Measurements from ENCODE around the gene KIAA0513.

Gene KIAA0513

GRCh38 chr16:85090181-85090580 is 62.6 kb downstream of the KIAA0513 start:
- Histone ChIP-seq H3K27ac (ENCODE audit: low read depth, low read length, severe bottlenecking) (peak overlapping the region; percentile 16), H3K36me3 (ENCODE audit: control insufficient read depth, insufficient read depth, low read length) (no peaks in the 10 kb centered on the region), H3K4me1 (ENCODE audit: control insufficient read depth, insufficient read depth, low read length, poor library complexity, severe bottlenecking) (peaks cover 13% of the 10 kb centered on the region), H3K4me3 (ENCODE audit: extremely low read depth, insufficient read depth, low read length, poor library complexity, severe bottlenecking) (no peak overlapping the region), H3K9me3 (ENCODE audit: control insufficient read depth, low read length) (no peaks in the 10 kb centered on the region)
- WGBS, 2 experiments (ENCODE audit: insufficient coverage in 2 of 2): 87 to 90% methylated on average over 10 to 13 of the region's 13 CpGs

- no peaks in the 10 kb centered on the region for H3K9me3 ChIP-seq (ENCODE audit: control insufficient read depth, low read length)
- 88 to 94% methylated on average over 8 of the region's 8 CpGs for WGBS, 2 experiments (ENCODE audit: insufficient coverage in 2 of 2)
- H3K36me3 ChIP-seq (ENCODE audit: control insufficient read depth, insufficient read depth, low read length): no peaks in the 10 kb centered on the region
- H3K4me1 ChIP-seq (ENCODE audit: control insufficient read depth, insufficient read depth, low read length, poor library complexity, severe bottlenecking): peaks cover 14% of the 10 kb centered on the region
- no peak overlapping the region for H3K27ac ChIP-seq (ENCODE audit: low read depth, low read length, severe bottlenecking)
- H3K4me3 ChIP-seq (ENCODE audit: extremely low read depth, insufficient read depth, low read length, poor library complexity, severe bottlenecking): no peak overlapping the region
Measured at GRCh38 chr16:85090873-85091521, 63.4 kb downstream of the KIAA0513 start.

- H3K9me3 ChIP-seq (ENCODE audit: control insufficient read depth, low read length): no peaks in the 10 kb centered on the region
- H3K4me3 ChIP-seq (ENCODE audit: extremely low read depth, insufficient read depth, low read length, poor library complexity, severe bottlenecking): no peak overlapping the region
- H3K4me1 ChIP-seq (ENCODE audit: control insufficient read depth, insufficient read depth, low read length, poor library complexity, severe bottlenecking): peaks cover 14% of the 10 kb centered on the region
- H3K27ac ChIP-seq (ENCODE audit: low read depth, low read length, severe bottlenecking): no peak overlapping the region
- WGBS, 2 experiments (ENCODE audit: insufficient coverage in 2 of 2): 83 to 85% methylated on average over 4 to 5 of the region's 7 CpGs
- H3K36me3 ChIP-seq (ENCODE audit: control insufficient read depth, insufficient read depth, low read length): no peaks in the 10 kb centered on the region
Measured at GRCh38 chr16:85091522-85091910, 63.9 kb downstream of the KIAA0513 start.

GRCh38 chr16:85092309-85092708 is 64.7 kb downstream of the KIAA0513 start:
- no peaks in the 10 kb centered on the region for H3K36me3 ChIP-seq (ENCODE audit: control insufficient read depth, insufficient read depth, low read length)
- H3K27ac ChIP-seq (ENCODE audit: low read depth, low read length, severe bottlenecking): no peak overlapping the region
- no peak overlapping the region for H3K4me3 ChIP-seq (ENCODE audit: extremely low read depth, insufficient read depth, low read length, poor library complexity, severe bottlenecking)
- no peaks in the 10 kb centered on the region for H3K9me3 ChIP-seq (ENCODE audit: control insufficient read depth, low read length)
- 77 to 94% methylated on average over 4 to 7 of the region's 9 CpGs for WGBS, 2 experiments (ENCODE audit: insufficient coverage in 2 of 2)
- peaks cover 14% of the 10 kb centered on the region for H3K4me1 ChIP-seq (ENCODE audit: control insufficient read depth, insufficient read depth, low read length, poor library complexity, severe bottlenecking)

GRCh38 chr16:85092851-85093250 is 65.3 kb downstream of the KIAA0513 start:
- Histone ChIP-seq H3K4me1 (ENCODE audit: control insufficient read depth, insufficient read depth, low read length, poor library complexity, severe bottlenecking) (peaks cover 14% of the 10 kb centered on the region), H3K9me3 (ENCODE audit: control insufficient read depth, low read length) (no peaks in the 10 kb centered on the region), H3K27ac (ENCODE audit: low read depth, low read length, severe bottlenecking) (no peak overlapping the region), H3K4me3 (ENCODE audit: extremely low read depth, insufficient read depth, low read length, poor library complexity, severe bottlenecking) (no peak overlapping the region), H3K36me3 (ENCODE audit: control insufficient read depth, insufficient read depth, low read length) (no peaks in the 10 kb centered on the region)
- WGBS, 2 experiments (ENCODE audit: insufficient coverage in 2 of 2): 90 to 91% methylated on average over 6 to 17 of the region's 18 CpGs

GRCh38 chr16:85093705-85094104 is 66.1 kb downstream of the KIAA0513 start:
- 95 to 98% methylated on average over 12 to 13 of the region's 13 CpGs for WGBS, 2 experiments (ENCODE audit: insufficient coverage in 2 of 2)
- Histone ChIP-seq H3K27ac (ENCODE audit: low read depth, low read length, severe bottlenecking) (no peak overlapping the region), H3K4me1 (ENCODE audit: control insufficient read depth, insufficient read depth, low read length, poor library complexity, severe bottlenecking) (peaks cover 14% of the 10 kb centered on the region), H3K36me3 (ENCODE audit: control insufficient read depth, insufficient read depth, low read length) (no peaks in the 10 kb centered on the region), H3K9me3 (ENCODE audit: control insufficient read depth, low read length) (no peaks in the 10 kb centered on the region), H3K4me3 (ENCODE audit: extremely low read depth, insufficient read depth, low read length, poor library complexity, severe bottlenecking) (no peak overlapping the region)

GRCh38 chr16:85094176-85094805 is 66.7 kb downstream of the KIAA0513 start:
- Histone ChIP-seq H3K36me3 (ENCODE audit: control insufficient read depth, insufficient read depth, low read length) (no peaks in the 10 kb centered on the region), H3K4me1 (ENCODE audit: control insufficient read depth, insufficient read depth, low read length, poor library complexity, severe bottlenecking) (peaks cover 10% of the 10 kb centered on the region), H3K9me3 (ENCODE audit: control insufficient read depth, low read length) (no peaks in the 10 kb centered on the region), H3K4me3 (ENCODE audit: extremely low read depth, insufficient read depth, low read length, poor library complexity, severe bottlenecking) (no peak overlapping the region), H3K27ac (ENCODE audit: low read depth, low read length, severe bottlenecking) (no peak overlapping the region)
- 85 to 90% methylated on average over 2 to 7 of the region's 12 CpGs for WGBS, 2 experiments (ENCODE audit: insufficient coverage in 2 of 2)

- Histone ChIP-seq H3K36me3 (ENCODE audit: control insufficient read depth, insufficient read depth, low read length) (no peaks in the 10 kb centered on the region), H3K4me3 (ENCODE audit: extremely low read depth, insufficient read depth, low read length, poor library complexity, severe bottlenecking) (no peak overlapping the region), H3K27ac (ENCODE audit: low read depth, low read length, severe bottlenecking) (no peak overlapping the region), H3K9me3 (ENCODE audit: control insufficient read depth, low read length) (no peaks in the 10 kb centered on the region), H3K4me1 (ENCODE audit: control insufficient read depth, insufficient read depth, low read length, poor library complexity, severe bottlenecking) (peaks cover 8% of the 10 kb centered on the region)
- WGBS, 2 experiments (ENCODE audit: insufficient coverage in 2 of 2): 94 to 97% methylated on average over 3 to 8 of the region's 12 CpGs
Measured at GRCh38 chr16:85094812-85095211, 67.2 kb downstream of the KIAA0513 start.

- Histone ChIP-seq H3K9me3 (ENCODE audit: control insufficient read depth, low read length) (no peaks in the 10 kb centered on the region), H3K36me3 (ENCODE audit: control insufficient read depth, insufficient read depth, low read length) (no peaks in the 10 kb centered on the region), H3K4me1 (ENCODE audit: control insufficient read depth, insufficient read depth, low read length, poor library complexity, severe bottlenecking) (peaks cover 2% of the 10 kb centered on the region), H3K27ac (ENCODE audit: low read depth, low read length, severe bottlenecking) (no peak overlapping the region), H3K4me3 (ENCODE audit: extremely low read depth, insufficient read depth, low read length, poor library complexity, severe bottlenecking) (no peak overlapping the region)
- WGBS, 2 experiments (ENCODE audit: insufficient coverage in 2 of 2): 82 to 86% methylated on average over 9 of the region's 9 CpGs
Measured at GRCh38 chr16:85096921-85097320, 69.3 kb downstream of the KIAA0513 start.

GRCh38 chr16:85098565-85098964 is 71.0 kb downstream of the KIAA0513 start:
- 87 to 89% methylated on average over 9 of the region's 10 CpGs for WGBS, 2 experiments (ENCODE audit: insufficient coverage in 2 of 2)
- Histone ChIP-seq H3K4me3 (ENCODE audit: extremely low read depth, insufficient read depth, low read length, poor library complexity, severe bottlenecking) (no peak overlapping the region), H3K4me1 (ENCODE audit: control insufficient read depth, insufficient read depth, low read length, poor library complexity, severe bottlenecking) (peaks cover 2% of the 10 kb centered on the region), H3K27ac (ENCODE audit: low read depth, low read length, severe bottlenecking) (no peak overlapping the region), H3K9me3 (ENCODE audit: control insufficient read depth, low read length) (no peaks in the 10 kb centered on the region), H3K36me3 (ENCODE audit: control insufficient read depth, insufficient read depth, low read length) (no peaks in the 10 kb centered on the region)

- WGBS, 2 experiments (ENCODE audit: insufficient coverage in 2 of 2): 76% methylated on average over 8 of the region's 10 CpGs; no CpG with 5 or more reads in 1 of the 2 experiments
- Histone ChIP-seq H3K4me3 (ENCODE audit: extremely low read depth, insufficient read depth, low read length, poor library complexity, severe bottlenecking) (no peak overlapping the region), H3K36me3 (ENCODE audit: control insufficient read depth, insufficient read depth, low read length) (no peaks in the 10 kb centered on the region), H3K27ac (ENCODE audit: low read depth, low read length, severe bottlenecking) (no peak overlapping the region), H3K4me1 (ENCODE audit: control insufficient read depth, insufficient read depth, low read length, poor library complexity, severe bottlenecking) (no peaks in the 10 kb centered on the region), H3K9me3 (ENCODE audit: control insufficient read depth, low read length) (no peaks in the 10 kb centered on the region)
Measured at GRCh38 chr16:85100265-85100664, 72.7 kb downstream of the KIAA0513 start.

All from mesodermal cell (in vitro differentiated cells).